ENCODE results near the gene RPH3AL. TPM values are rescaled to one million over a fixed set of nuclear protein-coding genes. Genes with fewer than 3 reads are reported as not detected.

RPH3AL gene
- total RNA-seq, 1 donor from 2014 or later: 44.2 TPM

DNA sequence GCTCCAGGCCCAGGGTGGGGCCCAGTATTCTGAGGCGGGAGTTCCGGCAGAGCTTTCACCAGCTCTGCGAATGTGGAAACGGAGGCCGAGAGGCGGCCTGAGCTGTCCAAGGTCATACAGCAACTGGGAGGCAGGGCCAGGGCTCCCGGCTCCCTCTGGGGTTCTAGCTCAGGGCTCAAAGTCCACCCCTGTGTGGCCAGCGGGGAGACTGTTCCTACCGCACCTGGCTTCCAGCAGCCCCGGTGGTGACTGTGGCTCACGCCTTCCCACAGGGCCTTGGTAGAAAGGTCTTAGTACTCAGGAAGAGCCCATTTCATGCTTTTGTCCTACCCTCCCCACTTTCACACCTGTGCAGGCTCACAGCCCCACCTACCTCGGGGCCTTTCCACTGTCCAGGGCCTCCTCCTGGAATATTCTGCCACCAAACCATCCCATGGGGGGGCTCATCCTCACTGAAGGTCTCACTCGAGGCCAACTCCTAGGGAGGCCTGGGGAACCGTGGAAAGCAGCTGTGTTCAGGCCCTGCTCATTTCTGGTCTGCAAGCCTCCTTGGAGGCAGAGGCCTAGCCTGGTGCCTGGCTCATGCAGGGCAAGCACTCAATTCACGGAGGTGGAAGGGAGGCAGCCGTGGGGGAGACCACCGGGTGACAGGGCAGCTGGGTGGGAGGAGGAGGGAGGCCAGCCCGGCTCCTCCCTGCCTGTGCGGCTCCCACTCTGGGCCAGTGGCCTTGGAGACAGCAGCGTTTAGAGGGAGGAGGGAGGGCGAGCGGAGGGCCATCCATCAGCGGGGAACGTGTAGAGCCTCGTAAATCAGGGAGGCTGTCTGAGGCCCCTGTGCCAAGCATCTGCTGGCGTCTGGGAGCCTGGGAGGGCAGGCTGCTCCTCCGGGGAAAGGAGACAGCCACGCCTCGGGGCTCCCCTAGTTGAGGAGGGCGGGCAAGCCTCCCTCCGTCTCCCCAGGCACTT, 158.5 kb downstream of the RPH3AL start:
- intact Hi-C loops (cut with DNase I): no loop called here
- no peaks in the 10 kb centered on the region for H3K9me3 ChIP-seq
- no peak for DNase-seq (ENCODE audit: low spot score in 2 of 2)
- H3K36me3 ChIP-seq: no peaks in the 10 kb centered on the region
- H3K4me1 ChIP-seq: no peaks in the 10 kb centered on the region
- no peaks in the 10 kb centered on the region for H3K27me3 ChIP-seq
- no peak overlapping the region for H3K4me3 ChIP-seq
- no peak overlapping the region for H3K27ac ChIP-seq
- TF ChIP-seq, protein P1, sequence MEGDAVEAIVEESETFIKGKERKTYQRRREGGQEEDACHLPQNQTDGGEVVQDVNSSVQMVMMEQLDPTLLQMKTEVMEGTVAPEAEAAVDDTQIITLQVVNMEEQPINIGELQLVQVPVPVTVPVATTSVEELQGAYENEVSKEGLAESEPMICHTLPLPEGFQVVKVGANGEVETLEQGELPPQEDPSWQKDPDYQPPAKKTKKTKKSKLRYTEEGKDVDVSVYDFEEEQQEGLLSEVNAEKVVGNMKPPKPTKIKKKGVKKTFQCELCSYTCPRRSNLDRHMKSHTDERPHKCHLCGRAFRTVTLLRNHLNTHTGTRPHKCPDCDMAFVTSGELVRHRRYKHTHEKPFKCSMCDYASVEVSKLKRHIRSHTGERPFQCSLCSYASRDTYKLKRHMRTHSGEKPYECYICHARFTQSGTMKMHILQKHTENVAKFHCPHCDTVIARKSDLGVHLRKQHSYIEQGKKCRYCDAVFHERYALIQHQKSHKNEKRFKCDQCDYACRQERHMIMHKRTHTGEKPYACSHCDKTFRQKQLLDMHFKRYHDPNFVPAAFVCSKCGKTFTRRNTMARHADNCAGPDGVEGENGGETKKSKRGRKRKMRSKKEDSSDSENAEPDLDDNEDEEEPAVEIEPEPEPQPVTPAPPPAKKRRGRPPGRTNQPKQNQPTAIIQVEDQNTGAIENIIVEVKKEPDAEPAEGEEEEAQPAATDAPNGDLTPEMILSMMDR (IDR thresholded peaks at IDR 0.05): no peak

DNA sequence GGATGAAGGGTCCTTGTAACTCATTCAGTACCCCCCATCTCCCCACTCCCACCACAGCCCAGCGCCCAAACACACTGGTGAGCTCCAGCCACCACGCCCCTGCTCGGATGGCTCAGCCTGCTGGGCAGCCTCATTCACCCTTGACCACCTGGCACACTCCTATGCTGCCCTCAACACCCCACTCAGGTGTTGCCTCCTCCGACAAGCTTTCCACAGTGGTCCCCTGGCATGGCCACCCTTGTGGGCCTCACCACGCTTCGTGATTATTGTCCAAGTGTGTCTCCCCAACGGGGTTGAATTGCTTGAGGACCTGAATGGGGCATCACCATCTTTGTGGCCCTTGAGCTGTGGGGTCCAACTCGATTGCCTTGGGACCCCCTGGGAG, 159.2 kb downstream of the RPH3AL start:
- H3K4me1 ChIP-seq: no peaks in the 10 kb centered on the region
- H3K27ac ChIP-seq: no peak overlapping the region
- H3K36me3 ChIP-seq: no peaks in the 10 kb centered on the region
- TF ChIP-seq, protein P1 (IDR thresholded peaks at IDR 0.05): no peak
- no peaks in the 10 kb centered on the region for H3K9me3 ChIP-seq
- H3K27me3 ChIP-seq: no peaks in the 10 kb centered on the region
- intact Hi-C loops (cut with DNase I): no loop called here
- DNase-seq (ENCODE audit: low spot score in 2 of 2): no peak
- no peak overlapping the region for H3K4me3 ChIP-seq

DNA sequence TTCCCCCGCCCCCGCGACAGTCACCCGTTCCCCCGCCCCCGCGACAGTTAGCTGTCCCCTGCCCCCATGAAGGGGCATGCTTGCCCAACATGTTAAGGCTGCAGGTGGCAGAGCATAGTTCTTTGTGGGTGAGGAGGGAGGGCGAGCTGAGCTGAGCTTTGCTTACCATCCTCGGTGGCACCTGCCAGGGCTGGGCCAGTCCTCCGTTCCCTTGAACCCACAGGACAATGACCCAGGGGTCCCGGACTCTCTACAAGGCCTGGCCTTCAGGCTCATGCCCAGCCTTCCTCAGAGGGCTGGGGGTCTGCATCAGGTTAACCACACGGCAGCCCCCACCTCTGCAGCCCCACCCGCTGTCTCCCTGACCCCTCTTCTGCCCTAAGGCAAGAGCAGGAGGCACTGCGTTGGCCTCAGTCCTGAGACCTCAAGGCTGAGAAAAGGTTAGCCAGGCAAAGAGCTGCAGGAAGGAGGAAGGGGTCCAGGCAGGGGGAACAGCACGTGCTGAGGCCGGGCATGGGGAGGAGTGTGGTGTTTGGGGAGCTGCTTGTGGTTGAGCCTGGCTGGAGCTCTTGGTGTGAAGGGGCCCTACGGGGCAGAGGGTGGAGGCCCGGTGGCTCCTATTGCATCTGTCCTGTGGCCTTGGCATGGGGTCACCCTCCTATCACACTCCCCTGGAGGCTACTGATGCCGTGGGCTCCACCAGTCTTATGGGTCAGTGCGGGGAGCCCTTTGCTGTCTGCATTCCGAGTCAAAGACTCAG, 159.8 kb downstream of the RPH3AL start:
- no peaks in the 10 kb centered on the region for H3K9me3 ChIP-seq
- intact Hi-C loops (cut with DNase I): no loop called here
- TF ChIP-seq, protein P1 (IDR thresholded peaks at IDR 0.05): no peak
- H3K4me1 ChIP-seq: no peaks in the 10 kb centered on the region
- DNase-seq (ENCODE audit: low spot score in 2 of 2): no peak
- no peaks in the 10 kb centered on the region for H3K27me3 ChIP-seq
- H3K4me3 ChIP-seq: no peak overlapping the region
- H3K27ac ChIP-seq: no peak overlapping the region
- no peaks in the 10 kb centered on the region for H3K36me3 ChIP-seq

DNA sequence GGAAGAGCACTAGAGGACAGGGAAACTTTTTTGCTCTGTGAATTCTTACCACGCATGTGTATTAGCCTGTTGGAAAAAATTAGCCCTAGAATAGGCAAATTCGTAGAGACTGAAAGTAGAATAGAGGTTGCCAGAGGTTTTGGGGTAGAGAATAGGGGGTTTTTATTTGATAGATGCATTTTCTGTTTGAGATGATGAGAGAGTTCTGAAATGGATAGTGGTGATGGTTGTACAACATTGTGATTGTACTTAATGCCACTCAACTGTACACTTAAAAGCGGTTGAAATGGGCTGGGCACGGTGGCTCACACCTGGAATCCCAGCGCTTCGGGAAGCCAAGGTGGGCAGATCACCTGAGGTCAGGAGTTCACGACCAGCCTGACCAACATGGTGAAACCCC, 163.2 kb downstream of the RPH3AL start:
- no peaks in the 10 kb centered on the region for H3K27me3 ChIP-seq
- no peaks in the 10 kb centered on the region for H3K36me3 ChIP-seq
- no peak overlapping the region for H3K27ac ChIP-seq
- intact Hi-C loops (cut with DNase I): no loop called here
- no peaks in the 10 kb centered on the region for H3K9me3 ChIP-seq
- H3K4me3 ChIP-seq: no peak overlapping the region
- DNase-seq (ENCODE audit: low spot score in 2 of 2): no peak
- no peaks in the 10 kb centered on the region for H3K4me1 ChIP-seq
- TF ChIP-seq, protein P1 (IDR thresholded peaks at IDR 0.05): no peak

DNA sequence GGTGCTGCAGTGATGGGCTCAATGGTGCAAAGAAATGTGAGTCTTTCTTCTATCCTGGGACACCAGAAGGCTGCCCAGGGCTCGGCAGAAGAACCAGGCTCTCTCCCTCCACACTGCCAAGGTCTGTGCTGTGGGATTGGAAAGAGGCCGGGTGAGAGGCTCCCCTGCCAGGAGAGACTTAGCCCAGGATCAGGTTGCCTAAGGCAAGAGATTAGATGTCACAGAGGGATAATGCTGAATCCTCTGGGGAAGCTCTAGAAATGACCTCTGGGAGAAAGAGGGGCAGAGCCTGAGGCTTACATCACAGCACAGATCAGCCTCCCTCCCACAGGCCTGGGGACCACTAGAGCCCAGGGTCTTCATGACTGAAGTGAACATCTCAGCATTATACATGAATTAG, 165.5 kb downstream of the RPH3AL start:
- TF ChIP-seq, protein P1 (IDR thresholded peaks at IDR 0.05): no peak
- Histone ChIP-seq H3K27ac (no peak overlapping the region), H3K4me3 (no peak overlapping the region), H3K9me3 (no peaks in the 10 kb centered on the region), H3K4me1 (no peaks in the 10 kb centered on the region), H3K36me3 (no peaks in the 10 kb centered on the region), H3K27me3 (no peaks in the 10 kb centered on the region)
- no peak for DNase-seq (ENCODE audit: low spot score in 2 of 2)
- intact Hi-C loops (cut with DNase I): no loop called here

Measured in ascending aorta (tissue), 2 donors.